ENCODE results near the gene QDPR.
"Not testable (repeated sequence)": the region's sequence is repeated elsewhere in the genome, so short reads cannot be mapped to it uniquely, and the experiment has no call there.

QDPR gene

DNA sequence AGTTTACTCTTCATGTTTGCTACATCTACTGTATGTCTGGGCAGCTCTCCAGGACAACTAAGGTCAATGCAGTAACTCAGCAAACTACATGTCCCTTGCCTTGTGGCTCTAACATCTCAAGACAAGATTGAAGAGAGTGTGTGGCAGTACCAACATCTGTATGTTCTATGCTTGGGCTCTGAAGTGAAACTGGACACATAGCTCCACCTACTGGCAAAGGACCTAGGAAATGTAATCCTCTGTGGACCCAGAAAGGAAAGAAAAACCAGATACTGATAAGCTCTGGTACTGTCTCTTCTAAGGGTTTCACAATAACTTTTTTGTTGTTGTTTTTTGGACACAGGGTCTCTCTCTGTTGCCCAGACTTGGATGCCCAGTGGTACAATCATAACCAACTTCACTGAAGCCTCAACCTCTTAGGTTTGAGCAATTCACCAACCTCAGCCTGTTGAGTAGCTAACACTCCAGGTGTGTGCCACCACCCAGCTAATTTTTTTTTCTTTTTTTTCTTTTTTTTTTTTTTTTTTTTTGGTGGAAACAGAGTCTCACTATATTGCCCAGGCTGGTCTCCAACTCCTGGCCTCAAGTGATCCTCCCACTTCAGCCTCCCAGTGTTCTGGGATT, 64.1 kb downstream of the QDPR start:
- no peaks in the 10 kb centered on the region for H3K36me3 ChIP-seq (ENCODE audit: control insufficient read depth in 1 of 2, insufficient read depth in 2 of 2, low read length in 2 of 2)
- H3K27ac ChIP-seq (ENCODE audit: low read length) = no peak overlapping the region
- no peak overlapping the region for H3K4me3 ChIP-seq (ENCODE audit: low read depth in 1 of 2, low read length in 2 of 2)
- no peaks in the 10 kb centered on the region for H3K9me3 ChIP-seq (ENCODE audit: control insufficient read depth in 1 of 2, low read length in 2 of 2)
- H3K4me1 ChIP-seq (ENCODE audit: control insufficient read depth in 1 of 2, insufficient read depth in 2 of 2, low read length in 2 of 2) = no peaks in the 10 kb centered on the region
- H3K27me3 ChIP-seq (ENCODE audit: low read depth, low read length) = no peaks in the 10 kb centered on the region

GRCh38 chr4:17447056-17447455, 64.8 kb downstream of the QDPR start:
- Histone ChIP-seq H3K4me3 (ENCODE audit: low read depth in 1 of 2, low read length in 2 of 2) (no peak overlapping the region), H3K9me3 (ENCODE audit: control insufficient read depth in 1 of 2, low read length in 2 of 2) (no peaks in the 10 kb centered on the region), H3K27me3 (ENCODE audit: low read depth, low read length) (no peaks in the 10 kb centered on the region), H3K36me3 (ENCODE audit: control insufficient read depth in 1 of 2, insufficient read depth in 2 of 2, low read length in 2 of 2) (no peaks in the 10 kb centered on the region), H3K27ac (ENCODE audit: low read length) (no peak overlapping the region), H3K4me1 (ENCODE audit: control insufficient read depth in 1 of 2, insufficient read depth in 2 of 2, low read length in 2 of 2) (no peaks in the 10 kb centered on the region)

GRCh38 chr4:17442477-17442876, 69.4 kb downstream of the QDPR start:
- H3K4me1 ChIP-seq (ENCODE audit: control insufficient read depth in 1 of 2, insufficient read depth in 2 of 2, low read length in 2 of 2); H3K27me3 ChIP-seq (ENCODE audit: low read depth, low read length); H3K4me3 ChIP-seq (ENCODE audit: low read depth in 1 of 2, low read length in 2 of 2); H3K27ac ChIP-seq (ENCODE audit: low read length); H3K9me3 ChIP-seq (ENCODE audit: control insufficient read depth in 1 of 2, low read length in 2 of 2); H3K36me3 ChIP-seq (ENCODE audit: control insufficient read depth in 1 of 2, insufficient read depth in 2 of 2, low read length in 2 of 2): not testable (repeated sequence)

GRCh38 chr4:17437396-17437795, 74.5 kb downstream of the QDPR start:
- H3K36me3 ChIP-seq (ENCODE audit: control insufficient read depth in 1 of 2, insufficient read depth in 2 of 2, low read length in 2 of 2) = no peaks in the 10 kb centered on the region
- H3K27me3 ChIP-seq (ENCODE audit: low read depth, low read length) = no peaks in the 10 kb centered on the region
- no peaks in the 10 kb centered on the region for H3K4me1 ChIP-seq (ENCODE audit: control insufficient read depth in 1 of 2, insufficient read depth in 2 of 2, low read length in 2 of 2)
- no peak overlapping the region for H3K27ac ChIP-seq (ENCODE audit: low read length)
- no peak overlapping the region for H3K4me3 ChIP-seq (ENCODE audit: low read depth in 1 of 2, low read length in 2 of 2)
- H3K9me3 ChIP-seq (ENCODE audit: control insufficient read depth in 1 of 2, low read length in 2 of 2) = no peaks in the 10 kb centered on the region

GRCh38 chr4:17436750-17437090, 75.2 kb downstream of the QDPR start:
- H3K27ac ChIP-seq (ENCODE audit: low read length) = no peak overlapping the region
- H3K27me3 ChIP-seq (ENCODE audit: low read depth, low read length) = no peaks in the 10 kb centered on the region
- no peak overlapping the region for H3K4me3 ChIP-seq (ENCODE audit: low read depth in 1 of 2, low read length in 2 of 2)
- no peaks in the 10 kb centered on the region for H3K9me3 ChIP-seq (ENCODE audit: control insufficient read depth in 1 of 2, low read length in 2 of 2)
- H3K4me1 ChIP-seq (ENCODE audit: control insufficient read depth in 1 of 2, insufficient read depth in 2 of 2, low read length in 2 of 2) = no peaks in the 10 kb centered on the region
- no peaks in the 10 kb centered on the region for H3K36me3 ChIP-seq (ENCODE audit: control insufficient read depth in 1 of 2, insufficient read depth in 2 of 2, low read length in 2 of 2)
